Adrenal gland (tissue), 5 donors: ENCODE data around the gene EPB41L2.

ENCODE experiments used
- POLR2A ChIP-seq, 2 donors: fragments of 450-650 bp; IDR thresholded peaks; one replicate each; pipeline ENCODE4 v1.6.1; 2017; ENCODE audit warnings: antibody characterized with exemption in 2 of 2, mild to moderate bottlenecking in 2 of 2, moderate library complexity in 1 of 2
- TF ChIP-seq, protein P1 (sequence below), 6 experiments: fragments of 450-650 bp in 4 of 6; fragments of 200-600 bp in 2 of 6; sonication (generic) in 1 of 6; IDR thresholded peaks; 1 replicate in 5 of 6; 2 replicates in 1 of 6; pipeline versions ENCODE4 v1.5.1 to v1.8.0; 2016 to 2021; ENCODE audit warnings: antibody characterized with exemption in 6 of 6, mild to moderate bottlenecking in 2 of 6, moderate library complexity in 1 of 6
- donor health status: DM: no; HTN: no; CAD: no.

DNA sequence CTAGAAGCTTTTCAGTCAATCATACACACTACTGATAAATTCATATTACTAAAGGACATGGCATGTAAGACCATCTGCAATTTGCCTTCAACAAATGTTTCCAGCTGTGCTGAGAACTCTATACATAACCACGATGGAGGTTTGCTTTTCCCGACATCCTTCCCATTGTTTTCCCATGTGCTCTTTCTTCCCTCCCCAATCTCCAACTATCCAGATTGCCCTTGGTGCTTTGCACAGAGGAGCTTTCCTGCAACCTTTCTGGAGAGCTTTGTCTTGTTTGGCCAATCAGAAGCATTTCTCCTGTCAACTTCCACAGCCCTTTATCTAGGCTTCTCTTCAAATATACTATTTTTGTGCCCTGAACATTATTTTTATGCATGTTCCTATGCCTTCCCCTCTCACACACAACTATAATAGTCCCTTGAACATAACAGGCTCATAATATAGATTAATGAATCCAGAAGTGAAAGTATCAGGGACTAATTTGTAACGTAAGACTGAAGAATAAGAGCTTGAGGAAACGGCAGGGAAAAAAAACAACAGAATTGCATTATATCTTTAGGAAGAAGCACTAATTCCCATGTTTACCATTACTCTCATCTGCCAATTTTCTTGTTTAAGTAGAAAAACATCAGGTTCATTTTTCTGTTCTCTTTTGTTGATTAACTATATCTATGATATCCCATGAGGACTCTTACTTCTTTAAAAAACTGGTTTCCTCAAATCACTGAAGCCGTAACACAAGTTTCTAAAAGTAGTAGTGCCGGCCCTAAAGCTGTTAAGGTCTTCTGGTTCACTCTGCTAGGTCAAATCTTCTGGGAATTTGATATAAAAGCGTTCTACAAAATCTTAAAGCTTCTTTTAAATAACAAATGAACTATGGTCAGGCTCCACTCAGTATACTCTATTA lies 215.8 kb downstream of the EPB41L2 start:
- TF ChIP-seq, protein P1, sequence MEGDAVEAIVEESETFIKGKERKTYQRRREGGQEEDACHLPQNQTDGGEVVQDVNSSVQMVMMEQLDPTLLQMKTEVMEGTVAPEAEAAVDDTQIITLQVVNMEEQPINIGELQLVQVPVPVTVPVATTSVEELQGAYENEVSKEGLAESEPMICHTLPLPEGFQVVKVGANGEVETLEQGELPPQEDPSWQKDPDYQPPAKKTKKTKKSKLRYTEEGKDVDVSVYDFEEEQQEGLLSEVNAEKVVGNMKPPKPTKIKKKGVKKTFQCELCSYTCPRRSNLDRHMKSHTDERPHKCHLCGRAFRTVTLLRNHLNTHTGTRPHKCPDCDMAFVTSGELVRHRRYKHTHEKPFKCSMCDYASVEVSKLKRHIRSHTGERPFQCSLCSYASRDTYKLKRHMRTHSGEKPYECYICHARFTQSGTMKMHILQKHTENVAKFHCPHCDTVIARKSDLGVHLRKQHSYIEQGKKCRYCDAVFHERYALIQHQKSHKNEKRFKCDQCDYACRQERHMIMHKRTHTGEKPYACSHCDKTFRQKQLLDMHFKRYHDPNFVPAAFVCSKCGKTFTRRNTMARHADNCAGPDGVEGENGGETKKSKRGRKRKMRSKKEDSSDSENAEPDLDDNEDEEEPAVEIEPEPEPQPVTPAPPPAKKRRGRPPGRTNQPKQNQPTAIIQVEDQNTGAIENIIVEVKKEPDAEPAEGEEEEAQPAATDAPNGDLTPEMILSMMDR (IDR thresholded peaks at IDR 0.05) = no peak
- TF ChIP-seq POLR2A (IDR thresholded peaks at IDR 0.05) = no peak
